Measurements from ENCODE around the gene RAB20.

DNA sequence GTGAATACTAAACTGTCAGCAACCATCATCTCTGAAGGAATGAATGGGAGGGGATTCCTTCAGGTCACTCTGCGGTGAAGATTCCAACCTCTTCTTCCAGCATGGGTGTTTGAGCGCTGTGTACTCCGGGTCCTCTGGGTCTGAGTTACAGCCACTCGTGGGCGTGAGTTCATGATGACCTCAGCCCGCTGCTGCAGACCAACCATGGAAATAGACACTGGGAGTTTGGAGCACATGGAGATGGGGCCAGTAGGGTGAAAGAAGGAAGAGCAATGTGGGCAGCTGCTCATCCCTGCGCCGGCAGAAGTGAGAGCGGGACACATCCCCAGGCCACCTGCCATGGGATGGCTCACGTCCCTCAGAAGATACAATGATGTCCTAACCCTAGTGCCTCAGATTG is 16.8 kb upstream of the RAB20 start:
- TF ChIP-seq, protein P1, sequence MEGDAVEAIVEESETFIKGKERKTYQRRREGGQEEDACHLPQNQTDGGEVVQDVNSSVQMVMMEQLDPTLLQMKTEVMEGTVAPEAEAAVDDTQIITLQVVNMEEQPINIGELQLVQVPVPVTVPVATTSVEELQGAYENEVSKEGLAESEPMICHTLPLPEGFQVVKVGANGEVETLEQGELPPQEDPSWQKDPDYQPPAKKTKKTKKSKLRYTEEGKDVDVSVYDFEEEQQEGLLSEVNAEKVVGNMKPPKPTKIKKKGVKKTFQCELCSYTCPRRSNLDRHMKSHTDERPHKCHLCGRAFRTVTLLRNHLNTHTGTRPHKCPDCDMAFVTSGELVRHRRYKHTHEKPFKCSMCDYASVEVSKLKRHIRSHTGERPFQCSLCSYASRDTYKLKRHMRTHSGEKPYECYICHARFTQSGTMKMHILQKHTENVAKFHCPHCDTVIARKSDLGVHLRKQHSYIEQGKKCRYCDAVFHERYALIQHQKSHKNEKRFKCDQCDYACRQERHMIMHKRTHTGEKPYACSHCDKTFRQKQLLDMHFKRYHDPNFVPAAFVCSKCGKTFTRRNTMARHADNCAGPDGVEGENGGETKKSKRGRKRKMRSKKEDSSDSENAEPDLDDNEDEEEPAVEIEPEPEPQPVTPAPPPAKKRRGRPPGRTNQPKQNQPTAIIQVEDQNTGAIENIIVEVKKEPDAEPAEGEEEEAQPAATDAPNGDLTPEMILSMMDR (IDR thresholded peaks at IDR 0.05) = no peak
- TF ChIP-seq POLR2A (IDR thresholded peaks at IDR 0.05) = no peak
